ENCODE data around the gene TMEM163. TPM values are rescaled to one million over a fixed set of nuclear protein-coding genes. Genes with fewer than 3 reads are reported as not detected.

The TMEM163 gene
- total and polyA plus RNA-seq, 2 of the 13 experiments (the other 11 are each of a cell fraction or from before 2014, with no cell fraction given): 0.05 TPM; not detected in 1

- H3K27me3 ChIP-seq (ENCODE audit: control insufficient read depth in 1 of 2, insufficient read depth in 2 of 2, low read length in 2 of 2): peaks cover 1 to 38% of the 10 kb centered on the region in 2 experiments; a peak in 3 of 5 replicates
Measured at GRCh38 chr2:134679745-134680144, 39.1 kb downstream of the TMEM163 start.

More at GRCh38 chr2:134679745-134680144, 39.1 kb downstream of the TMEM163 start:
- no TSS peak for BruUV-seq (replicated peaks)
- H3K4me3 ChIP-seq (replicated peaks in 1 of 3; ENCODE audit: insufficient read depth in 1 of 3, low read depth in 2 of 3, low read length in 3 of 3): no peak overlapping the region
- CTCF ChIA-PET (ENCODE audit: low intra/inter-chr PET ratio, low total read pairs): no interaction called here
- H3K9me3 ChIP-seq (ENCODE audit: low read length): no peaks in the 10 kb centered on the region
- H3K36me3 ChIP-seq (replicated peaks in 1 of 2; ENCODE audit: control insufficient read depth in 1 of 2, insufficient read depth in 2 of 2, low read length in 2 of 2): no peaks in the 10 kb centered on the region
- 46% methylated on average over 6 of the region's 6 CpGs for WGBS (ENCODE audit: low lambda C conversion rate)
- no peak for FAIRE-seq
- no peak for DNase-seq (ENCODE audit: low spot score)
- POLR2A ChIA-PET: no interaction called here
- intact Hi-C loops (cut with micrococcal nuclease; ENCODE audit: unreplicated experiment) (no loop called here), in situ Hi-C loops (cut with HindIII; ENCODE audit: extremely low pct_ligation_motif_present, low pct_unique_long_range_greater_than_20kb) (no loop called here)
- ATAC-seq: no peak
- H3K79me2 ChIP-seq (ENCODE audit: insufficient read depth, low read length): no peaks in the 10 kb centered on the region
- no peaks in the 10 kb centered on the region for H4K20me1 ChIP-seq (ENCODE audit: insufficient read depth, low read length)
- H3K27ac ChIP-seq (ENCODE audit: extremely low read length, insufficient read depth, low read length): no peak overlapping the region
- H2AFZ ChIP-seq (ENCODE audit: low read length): no peak overlapping the region
- H3K4me1 ChIP-seq (ENCODE audit: insufficient read depth, low read length): peaks cover 7% of the 10 kb centered on the region
- no peak overlapping the region for H3K9ac ChIP-seq (ENCODE audit: insufficient read depth, low read depth, low read length)
- no peak overlapping the region for H3K4me2 ChIP-seq (ENCODE audit: low read depth, low read length)
- no peak for TF ChIP-seq ZNF20 (CRISPR knock-in tag; IDR thresholded peaks at IDR 0.05)
- TF ChIP-seq, protein P1, sequence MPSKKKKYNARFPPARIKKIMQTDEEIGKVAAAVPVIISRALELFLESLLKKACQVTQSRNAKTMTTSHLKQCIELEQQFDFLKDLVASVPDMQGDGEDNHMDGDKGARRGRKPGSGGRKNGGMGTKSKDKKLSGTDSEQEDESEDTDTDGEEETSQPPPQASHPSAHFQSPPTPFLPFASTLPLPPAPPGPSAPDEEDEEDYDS (CRISPR knock-in tag; IDR thresholded peaks at IDR 0.05): no peak
- TF ChIP-seq ZNF569 (CRISPR knock-in tag; IDR thresholded peaks at IDR 0.05; ENCODE audit: borderline replicate concordance): no peak
- TF ChIP-seq ZNF326 (CRISPR knock-in tag; IDR thresholded peaks at IDR 0.05; ENCODE audit: borderline replicate concordance): no peak
- no peak for TF ChIP-seq CREB1 (IDR thresholded peaks at IDR 0.05)
- TF ChIP-seq CREB1 (CRISPR knock-in tag; IDR thresholded peaks at IDR 0.05): no peak
- no peak for TF ChIP-seq FLYWCH1 (CRISPR knock-in tag; IDR thresholded peaks at IDR 0.05)
- TF ChIP-seq SNAI1 (CRISPR knock-in tag; IDR thresholded peaks at IDR 0.05; ENCODE audit: borderline replicate concordance): no peak
- no peak for TF ChIP-seq ZNF563 (CRISPR knock-in tag; IDR thresholded peaks at IDR 0.05)
- TF ChIP-seq TCF12 (IDR thresholded peaks at IDR 0.05): no peak
- no peak for TF ChIP-seq TCF12 (CRISPR knock-in tag; IDR thresholded peaks at IDR 0.05)
- no peak for TF ChIP-seq SSRP1 (CRISPR knock-in tag; IDR thresholded peaks at IDR 0.05)
- no peak for TF ChIP-seq NKX3-1 (CRISPR knock-in tag; IDR thresholded peaks at IDR 0.05)
- TF ChIP-seq ZBTB44 (CRISPR knock-in tag; IDR thresholded peaks at IDR 0.05): no peak

Measured in HepG2 (cell line).